Stimulated activated CD4-positive, alpha-beta T cell treated with anti-CD3 and anti-CD28 coated beads, Interleukin-12 subunit alpha, Interleukin-12 subunit beta, amount 100 ng/mL, for 4 hours (primary cell): ENCODE measurements around the gene IP6K3.

Experiments
- DNase-seq: peaks from one replicate; pipeline ENCODE4 v3.0.0-alpha.2; 2020

The IP6K3 gene, protein sequence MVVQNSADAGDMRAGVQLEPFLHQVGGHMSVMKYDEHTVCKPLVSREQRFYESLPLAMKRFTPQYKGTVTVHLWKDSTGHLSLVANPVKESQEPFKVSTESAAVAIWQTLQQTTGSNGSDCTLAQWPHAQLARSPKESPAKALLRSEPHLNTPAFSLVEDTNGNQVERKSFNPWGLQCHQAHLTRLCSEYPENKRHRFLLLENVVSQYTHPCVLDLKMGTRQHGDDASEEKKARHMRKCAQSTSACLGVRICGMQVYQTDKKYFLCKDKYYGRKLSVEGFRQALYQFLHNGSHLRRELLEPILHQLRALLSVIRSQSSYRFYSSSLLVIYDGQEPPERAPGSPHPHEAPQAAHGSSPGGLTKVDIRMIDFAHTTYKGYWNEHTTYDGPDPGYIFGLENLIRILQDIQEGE

GRCh38 chr6:33746651-33747100 is at the start of gene IP6K3:
Gene IP6K3 (minus strand): TSS chr6:33746905. CDS start chr6:33735476, 11,429 bp downstream.
- DNase-seq = no peak

GRCh38 chr6:33794910-33795623 is 48.4 kb upstream of the IP6K3 start:
- DNase-seq = no peak

- no peak for DNase-seq
These were observed 46.3 kb upstream of the IP6K3 start for GRCh38 chr6:33792981-33793380.

DNA sequence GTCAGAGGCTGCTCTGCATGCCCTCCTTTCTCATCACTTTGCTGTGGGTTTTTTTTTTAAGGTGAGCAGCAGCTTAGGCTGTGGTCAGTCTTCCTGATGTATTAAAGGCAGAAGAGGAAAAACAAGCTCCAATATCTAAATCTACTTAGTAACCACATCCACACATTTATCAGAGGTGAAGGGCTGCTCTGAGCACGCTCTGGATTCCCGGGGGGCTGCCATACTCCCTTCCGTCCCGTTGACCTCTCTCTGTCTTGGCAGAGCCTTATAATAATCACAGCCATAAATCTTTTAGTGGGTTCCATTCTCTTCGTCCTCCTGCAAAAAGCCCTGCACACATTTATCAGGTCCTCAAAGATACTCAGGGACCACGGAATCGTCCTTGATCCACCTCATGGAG is 44.9 kb upstream of the IP6K3 start:
- no peak for DNase-seq

DNA sequence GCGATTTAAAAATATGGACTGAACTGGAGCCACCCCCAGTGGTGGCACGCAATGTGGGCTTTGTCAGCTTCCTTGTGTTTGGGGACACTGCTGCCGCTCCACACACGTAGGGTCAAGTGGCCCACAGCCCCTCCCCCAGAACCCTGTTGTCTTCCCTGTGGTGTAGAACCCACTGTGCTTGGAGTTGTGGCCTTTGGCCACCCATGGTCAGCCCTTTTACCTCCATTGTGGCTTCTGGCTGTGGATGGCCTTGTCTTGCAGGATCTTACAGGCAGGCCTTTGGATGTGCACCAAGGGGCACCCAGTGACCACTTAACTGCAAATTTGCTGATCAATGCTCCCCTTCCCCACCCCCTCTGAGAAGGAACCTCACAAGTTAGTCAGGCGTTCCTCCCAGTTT is 44.2 kb upstream of the IP6K3 start:
- no peak for DNase-seq

DNA sequence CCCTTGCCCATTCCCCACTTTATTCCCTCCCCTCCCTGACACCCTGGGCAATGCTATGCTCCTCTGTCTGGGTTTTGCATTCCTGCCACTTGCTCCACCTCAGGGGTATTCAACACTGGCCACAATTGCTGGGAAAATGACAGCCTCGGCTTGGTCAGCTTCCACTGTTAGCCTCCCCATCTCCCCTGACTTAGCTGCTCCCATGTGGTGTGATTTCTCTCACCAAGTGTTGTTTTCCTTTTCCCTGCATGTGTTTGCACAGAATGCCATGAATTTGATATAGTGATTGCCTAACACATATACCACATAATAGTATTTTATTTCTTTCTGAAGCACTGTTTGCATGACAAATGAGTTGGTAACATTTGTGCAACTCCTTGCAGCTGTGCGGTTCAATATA is 43.7 kb upstream of the IP6K3 start:
- DNase-seq = no peak

DNA sequence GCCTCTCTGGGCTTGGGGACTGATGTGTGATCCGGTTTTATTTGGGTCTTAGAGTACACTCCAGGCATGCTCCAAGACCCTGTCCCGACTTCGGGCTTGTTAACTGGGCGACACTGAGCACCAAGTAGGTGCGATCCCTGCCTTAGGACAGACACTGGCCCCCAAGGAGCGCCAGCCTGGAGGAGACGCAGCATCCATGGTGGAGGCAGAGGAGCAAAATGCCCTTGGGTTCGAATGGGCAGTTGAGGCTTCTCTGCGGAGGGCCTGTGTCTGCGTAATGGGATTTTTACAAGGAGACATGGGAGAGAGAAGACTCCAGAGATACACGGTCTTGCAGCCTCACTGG is 42.8 kb upstream of the IP6K3 start:
- no peak for DNase-seq

- peak; percentile 90 for DNase-seq
These were observed 42.2 kb upstream of the IP6K3 start, which contains the start of gene LEMD2 for GRCh38 chr6:33788694-33789549. Gene LEMD2 (minus strand): TSS chr6:33789130. CDS start chr6:33789116, 14 bp downstream.

GRCh38 chr6:33787954-33788693 is 41.4 kb upstream of the IP6K3 start:
- peak; percentile 56 for DNase-seq

DNA sequence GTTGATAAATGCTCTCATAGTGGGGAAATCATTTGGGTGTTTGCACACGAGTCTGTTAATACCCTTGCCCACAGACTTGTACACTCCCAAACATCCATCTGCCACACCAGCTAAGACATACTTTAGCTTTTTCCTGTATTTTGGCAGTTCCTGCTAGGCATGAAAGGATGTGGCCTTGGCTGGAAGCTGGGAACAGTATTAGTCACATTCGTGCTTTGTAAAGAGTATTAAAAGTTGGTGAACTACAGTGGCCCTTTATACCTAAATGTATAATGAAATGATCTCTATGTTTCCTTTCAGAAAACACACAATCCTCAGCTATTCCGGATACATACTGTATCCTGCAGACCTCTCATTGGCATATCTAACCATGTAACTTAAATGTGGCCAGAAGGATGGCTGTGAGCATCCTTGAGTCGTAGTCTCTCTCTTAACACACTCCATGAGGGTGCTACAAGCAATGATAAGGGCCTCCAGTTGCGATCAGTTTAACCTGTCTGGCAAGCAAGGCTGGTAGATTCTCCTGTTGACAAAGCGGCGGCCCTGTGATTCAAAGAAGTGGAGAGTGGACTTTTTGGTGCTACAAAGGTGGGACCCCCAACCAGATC is 40.7 kb upstream of the IP6K3 start:
- DNase-seq = no peak

GRCh38 chr6:33786736-33787135 is 40.0 kb upstream of the IP6K3 start:
- DNase-seq = no peak

GRCh38 chr6:33785778-33786177 is 39.1 kb upstream of the IP6K3 start:
- DNase-seq = no peak

DNA sequence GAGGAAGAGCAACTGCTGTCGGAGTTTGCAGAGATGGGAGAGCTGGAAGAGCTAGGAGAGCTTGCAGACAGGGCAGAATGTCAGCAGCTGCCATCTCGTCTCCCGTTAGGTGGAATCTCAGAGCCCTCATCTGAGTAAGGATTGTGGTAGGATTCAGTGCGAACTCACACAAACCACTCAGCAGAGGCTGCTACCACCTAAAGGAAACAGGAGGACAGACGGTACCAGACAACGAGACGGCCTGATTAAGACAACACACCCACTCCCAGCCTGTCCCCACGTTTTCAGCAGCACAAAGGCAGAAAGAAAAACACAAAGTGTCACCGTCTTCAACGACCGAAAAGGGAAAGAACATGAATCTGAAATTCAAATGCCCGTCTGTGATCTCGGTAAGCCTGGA is 38.1 kb upstream of the IP6K3 start:
- no peak for DNase-seq

DNA sequence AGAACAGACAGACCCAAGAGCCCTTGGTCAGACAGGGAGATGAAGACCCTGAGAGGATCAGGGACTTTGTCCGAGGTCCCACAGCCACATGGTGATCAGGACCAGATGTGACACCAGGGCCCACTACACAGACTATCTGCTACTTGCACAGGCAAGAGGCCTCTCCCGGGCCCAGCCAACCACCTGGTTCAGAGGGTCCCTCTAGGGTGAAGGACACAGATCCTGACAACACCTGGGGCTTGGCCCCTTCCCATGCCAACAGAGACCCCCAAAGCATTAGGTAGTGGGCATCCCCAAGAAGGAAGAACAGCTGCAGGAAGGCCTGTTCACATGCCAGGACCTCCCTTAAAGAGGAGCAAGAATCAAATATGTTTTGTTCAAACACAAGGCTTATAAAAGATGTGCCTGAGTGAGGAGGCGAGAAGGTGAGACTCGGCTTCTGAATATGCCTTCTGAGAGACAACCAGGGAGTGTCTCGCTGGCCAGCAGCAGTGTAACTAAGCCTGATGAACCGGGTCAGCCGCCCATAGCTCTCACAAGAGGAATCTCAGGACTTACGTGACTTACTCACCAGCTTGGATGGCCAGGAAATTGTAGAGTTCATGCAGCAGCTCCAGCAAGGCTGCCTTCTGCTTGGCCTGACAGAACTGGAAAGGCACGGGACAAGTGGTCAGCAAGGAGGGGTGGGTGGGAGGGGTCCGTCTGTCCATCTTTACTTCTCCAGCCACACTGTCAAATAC is 37.2 kb upstream of the IP6K3 start:
- no peak for DNase-seq

DNA sequence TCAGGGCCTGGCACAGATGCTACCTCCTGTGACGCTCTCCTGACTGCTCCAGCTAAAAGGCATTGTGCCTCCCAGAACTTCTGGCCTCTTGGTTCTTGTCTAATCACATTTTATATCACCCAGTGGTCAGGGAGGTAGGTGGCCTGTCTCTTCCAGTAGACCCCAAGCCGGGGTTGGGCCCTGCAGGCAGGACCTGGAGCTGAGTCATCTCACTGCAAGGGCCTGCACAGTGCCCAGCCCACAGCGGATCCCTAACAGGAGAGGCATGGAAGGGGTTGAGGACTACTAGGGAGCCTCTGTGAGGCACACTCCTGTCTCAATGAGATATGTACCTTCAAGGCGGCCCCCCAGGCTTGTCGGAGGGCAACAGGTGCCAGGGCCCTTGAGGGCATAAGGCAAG is 35.9 kb upstream of the IP6K3 start:
- DNase-seq = no peak

DNA sequence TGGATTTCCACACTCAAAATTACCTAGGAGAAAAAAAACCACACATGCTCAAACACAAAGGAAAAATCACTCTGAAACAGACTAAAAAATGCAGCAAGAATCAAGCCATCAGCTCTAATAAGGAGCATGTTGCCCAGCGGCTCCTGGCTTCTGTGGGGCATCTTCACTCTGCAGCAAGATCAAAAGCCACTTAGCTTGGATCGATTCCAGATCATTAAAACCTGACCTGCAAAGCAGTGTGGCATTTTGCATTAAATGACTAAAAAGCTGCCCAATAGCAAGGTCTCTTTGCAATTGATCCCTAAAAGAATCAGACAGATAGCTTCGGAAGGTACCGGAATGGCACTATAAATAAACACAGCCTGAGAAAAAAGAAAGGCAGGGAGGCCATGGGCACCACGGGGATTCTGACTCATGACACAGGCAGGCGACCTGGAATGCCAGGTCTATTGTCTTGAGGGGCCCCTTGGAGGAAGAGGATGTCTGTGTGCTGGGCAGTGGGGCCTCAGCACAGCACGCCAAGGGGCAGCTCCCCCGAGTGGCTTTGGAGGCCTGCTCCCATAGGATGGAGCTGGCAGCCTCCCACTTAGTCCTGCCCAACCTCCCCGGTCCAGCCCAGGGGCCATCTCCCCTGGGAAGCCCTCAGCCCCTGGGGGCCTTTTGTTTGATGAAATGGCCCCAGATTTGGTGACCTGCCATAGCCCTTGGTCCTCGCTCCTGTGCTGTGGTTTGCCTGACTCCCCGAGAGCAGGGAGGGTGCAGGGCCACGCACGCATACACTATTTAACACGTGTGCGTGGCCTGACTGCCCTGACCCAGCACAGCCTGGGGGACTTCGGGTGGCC is 34.6 kb upstream of the IP6K3 start:
- DNase-seq = no peak

GRCh38 chr6:33779895-33780294 is 33.2 kb upstream of the IP6K3 start:
- no peak for DNase-seq

DNA sequence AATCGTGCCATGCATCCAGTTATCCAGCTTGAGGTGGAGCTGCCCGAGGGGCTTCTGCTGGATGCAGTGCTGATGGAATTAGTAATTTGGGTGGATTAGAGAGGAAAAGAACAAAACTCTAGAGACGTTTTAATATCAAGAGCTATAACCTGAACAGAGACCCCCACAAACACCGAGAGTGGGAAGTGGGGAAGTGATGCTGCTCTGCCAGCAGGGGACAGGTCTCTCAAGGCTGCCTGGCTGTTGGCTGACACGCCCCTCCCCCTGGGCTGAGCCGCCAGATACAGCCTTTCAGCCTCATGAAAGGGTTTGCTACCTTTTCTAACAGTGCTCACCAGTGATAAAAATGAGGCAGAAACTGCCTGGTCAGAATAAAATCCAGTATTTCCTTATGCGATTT is 32.6 kb upstream of the IP6K3 start:
- no peak for DNase-seq

- no peak for DNase-seq
These were observed 31.9 kb upstream of the IP6K3 start for GRCh38 chr6:33778444-33779121.
